Esophagus muscularis mucosa (tissue), 4 donors: Measurements from ENCODE around the gene NFATC1.

ENCODE experiments used
- EP300 ChIP-seq: sonication (generic); formaldehyde crosslinking; IDR thresholded peaks from one replicate; pipeline ENCODE4 v1.6.1; 2017; ENCODE audit warnings: antibody characterized with exemption
- POLR2A ChIP-seq: fragments of 450-650 bp; IDR thresholded peaks from one replicate; pipeline ENCODE4 v1.6.1; 2017; ENCODE audit warnings: antibody characterized with exemption, moderate library complexity, mild to moderate bottlenecking, low read depth
- TF ChIP-seq, protein P1 (sequence below), 3 experiments: fragments of 200-600 bp in 2 of 3; fragments of 450-650 bp in 1 of 3; sonication (generic) in 2 of 3; IDR thresholded peaks; one replicate each; pipeline ENCODE4 v1.5.1; 2017 to 2019; ENCODE audit warnings: antibody characterized with exemption in 3 of 3, mild to moderate bottlenecking in 2 of 3, moderate library complexity in 1 of 3

DNA sequence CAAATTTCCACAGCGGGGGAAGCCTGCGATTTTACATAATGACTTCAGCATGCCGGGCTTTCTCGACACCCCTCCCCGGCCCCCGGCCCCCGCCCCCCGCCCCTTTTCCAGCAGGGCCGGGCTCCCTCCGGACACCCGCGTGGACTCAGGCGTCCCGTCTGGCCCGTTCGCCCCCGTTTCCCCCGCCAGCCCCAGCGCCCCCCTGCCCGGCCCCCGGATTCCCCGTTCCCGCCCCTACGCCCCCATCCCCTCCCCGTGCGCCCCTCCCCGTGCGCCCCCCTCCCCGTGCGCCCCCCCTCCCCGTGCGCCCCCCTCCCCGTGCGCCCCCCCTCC, 456 bp upstream of the NFATC1 start:
- TF ChIP-seq, protein P1, sequence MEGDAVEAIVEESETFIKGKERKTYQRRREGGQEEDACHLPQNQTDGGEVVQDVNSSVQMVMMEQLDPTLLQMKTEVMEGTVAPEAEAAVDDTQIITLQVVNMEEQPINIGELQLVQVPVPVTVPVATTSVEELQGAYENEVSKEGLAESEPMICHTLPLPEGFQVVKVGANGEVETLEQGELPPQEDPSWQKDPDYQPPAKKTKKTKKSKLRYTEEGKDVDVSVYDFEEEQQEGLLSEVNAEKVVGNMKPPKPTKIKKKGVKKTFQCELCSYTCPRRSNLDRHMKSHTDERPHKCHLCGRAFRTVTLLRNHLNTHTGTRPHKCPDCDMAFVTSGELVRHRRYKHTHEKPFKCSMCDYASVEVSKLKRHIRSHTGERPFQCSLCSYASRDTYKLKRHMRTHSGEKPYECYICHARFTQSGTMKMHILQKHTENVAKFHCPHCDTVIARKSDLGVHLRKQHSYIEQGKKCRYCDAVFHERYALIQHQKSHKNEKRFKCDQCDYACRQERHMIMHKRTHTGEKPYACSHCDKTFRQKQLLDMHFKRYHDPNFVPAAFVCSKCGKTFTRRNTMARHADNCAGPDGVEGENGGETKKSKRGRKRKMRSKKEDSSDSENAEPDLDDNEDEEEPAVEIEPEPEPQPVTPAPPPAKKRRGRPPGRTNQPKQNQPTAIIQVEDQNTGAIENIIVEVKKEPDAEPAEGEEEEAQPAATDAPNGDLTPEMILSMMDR (IDR thresholded peaks at IDR 0.05) = no peak
- no peak for TF ChIP-seq EP300
- TF ChIP-seq POLR2A = no peak
